H1 (cell line): ENCODE measurements around the gene PLA2G4A. TPM values are rescaled to one million over a fixed set of nuclear protein-coding genes. Genes with fewer than 3 reads are reported as not detected.

ENCODE experiments used
- CTCF ChIA-PET: fragments of 300-600 bp; sonication (Branson Sonifier 250); formaldehyde crosslinking; loops from one replicate; lab custom pipeline; 2021; ENCODE audit not compliant: partially characterized antibody; lab: Charles Lee
- POLR2A ChIA-PET: fragments of 300-600 bp; sonication (Branson Sonifier 250); formaldehyde crosslinking; loops from one replicate; lab custom pipeline; 2021; ENCODE audit warnings: inconsistent platforms; ENCODE audit not compliant: partially characterized antibody; lab: Charles Lee
- DNase-seq, 2 experiments: peaks; one replicate each; pipeline versions ENCODE4 v3.0.0 to v3.0.0-alpha.2; 2010 to 2022; ENCODE audit warnings: low spot score in 2 of 2, low read depth in 1 of 2, mixed read lengths in 1 of 2
- FAIRE-seq: peaks from 2 replicates; lab custom pipeline; 2011; peaks lifted over from hg19 to GRCh38; lab: Jason Lieb, UNC
- H2AFZ ChIP-seq: 2 replicates; pipeline ENCODE4 v1.8.1; 2012; ENCODE audit warnings: low read length, inconsistent platforms
- H2AK5ac ChIP-seq: 2 replicates; pipeline ENCODE4 v1.6.1; 2013; ENCODE audit warnings: low read depth, low read length
- H2BK120ac ChIP-seq: replicated peaks from 2 replicates; pipeline ENCODE3; 2013; ENCODE audit warnings: low read depth, low read length, inconsistent platforms
- H2BK12ac ChIP-seq: 2 replicates; pipeline ENCODE4 v1.6.1; 2013; ENCODE audit warnings: low read depth, low read length
- H2BK15ac ChIP-seq: 2 replicates; pipeline ENCODE4 v1.6.1; 2013; ENCODE audit warnings: low read length
- H2BK20ac ChIP-seq: 2 replicates; pipeline ENCODE4 v1.6.1; 2013; ENCODE audit warnings: low read length
- H2BK5ac ChIP-seq: 2 replicates; pipeline ENCODE4 v1.6.1; 2013; ENCODE audit warnings: low read depth, low read length
- H3K14ac ChIP-seq: 2 replicates; pipeline ENCODE4 v1.6.1; 2013; ENCODE audit warnings: inconsistent platforms; ENCODE audit not compliant: insufficient read length
- H3K18ac ChIP-seq: 2 replicates; pipeline ENCODE4 v1.6.1; 2013; ENCODE audit warnings: low read length; ENCODE audit errors: extremely low read depth
- H3K23ac ChIP-seq: 2 replicates; pipeline ENCODE4 v1.6.1; 2013; ENCODE audit warnings: inconsistent platforms; ENCODE audit not compliant: insufficient read length
- H3K23me2 ChIP-seq: 2 replicates; pipeline ENCODE4 v1.6.1; 2013; ENCODE audit warnings: low read depth, low read length
- H3K27ac ChIP-seq: 2 replicates; pipeline ENCODE4 v1.6.1; 2011; ENCODE audit warnings: low read depth, low read length, inconsistent platforms
- H3K27me3 ChIP-seq, 4 experiments: replicated peaks in 1 of 4; 1 replicate in 1 of 4; 2 replicates in 3 of 4; pipeline versions ENCODE4 v1.6.1 to v1.8.1; 2011 to 2013; ENCODE audit warnings: low read length in 3 of 4, mild to moderate bottlenecking in 3 of 4, inconsistent platforms in 2 of 4, mixed read lengths in 2 of 4, moderate library complexity in 1 of 4; ENCODE audit not compliant: control insufficient read depth in 3 of 4, insufficient read depth in 3 of 4; ENCODE audit errors: extremely low read depth in 1 of 4
- H3K36me3 ChIP-seq, 4 experiments: 2 replicates each; pipeline versions ENCODE4 v1.6.1 to v1.8.1; 2011 to 2013; ENCODE audit warnings: mild to moderate bottlenecking in 4 of 4, low read length in 3 of 4, moderate library complexity in 2 of 4, control low read depth in 1 of 4, inconsistent platforms in 1 of 4; ENCODE audit not compliant: insufficient read depth in 4 of 4, control insufficient read depth in 2 of 4
- H3K4ac ChIP-seq: replicated peaks from 2 replicates; pipeline ENCODE3; 2013; ENCODE audit warnings: low read length, low read depth, mixed read lengths, inconsistent platforms; ENCODE audit not compliant: insufficient read length
- H3K4me1 ChIP-seq, 4 experiments: replicated peaks in 1 of 4; 1 replicate in 1 of 4; 2 replicates in 3 of 4; pipeline versions ENCODE4 v1.6.1 to v1.8.1; 2011 to 2013; ENCODE audit warnings: low read length in 3 of 4, inconsistent platforms in 2 of 4, mixed read lengths in 1 of 4; ENCODE audit not compliant: insufficient read depth in 4 of 4, control insufficient read depth in 3 of 4
- H3K4me2 ChIP-seq, 2 experiments: 2 replicates each; pipeline versions ENCODE4 v1.6.1 to v1.8.1; 2011 to 2013; ENCODE audit warnings: low read depth in 2 of 2, low read length in 2 of 2, control low read depth in 1 of 2, inconsistent platforms in 1 of 2, mild to moderate bottlenecking in 1 of 2; ENCODE audit not compliant: insufficient read depth in 1 of 2
- H3K4me3 ChIP-seq, 4 experiments: fragments of 200-600, 300-600 bp in 1 of 4; sonication (generic), shearing (Covaris generic), sonication (Bioruptor Twin) in 1 of 4; 2 replicates each; pipeline versions ENCODE4 v1.5.1 to v1.8.1; 2011 to 2016; ENCODE audit warnings: low read length in 4 of 4, low read depth in 3 of 4, control low read depth in 2 of 4, inconsistent platforms in 2 of 4, mild to moderate bottlenecking in 2 of 4, mixed read lengths in 1 of 4, moderate library complexity in 1 of 4; ENCODE audit not compliant: insufficient read depth in 2 of 4; ENCODE audit errors: extremely low read depth in 1 of 4
- H3K56ac ChIP-seq: replicated peaks from 2 replicates; pipeline ENCODE3; 2013; ENCODE audit warnings: low read depth, mild to moderate bottlenecking, mixed read lengths, low read length, inconsistent platforms; ENCODE audit not compliant: insufficient read length
- H3K79me1 ChIP-seq: 2 replicates; pipeline ENCODE4 v1.6.1; 2013; ENCODE audit warnings: low read depth, low read length, control low read depth
- H3K79me2 ChIP-seq, 2 experiments: 2 replicates each; pipeline versions ENCODE4 v1.6.1 to v1.8.1; 2012 to 2013; ENCODE audit warnings: low read length in 2 of 2, mild to moderate bottlenecking in 2 of 2, inconsistent platforms in 1 of 2; ENCODE audit not compliant: insufficient read depth in 2 of 2, control insufficient read depth in 1 of 2
- H3K9ac ChIP-seq, 4 experiments: replicated peaks in 1 of 4; 1 replicate in 1 of 4; 2 replicates in 3 of 4; pipeline versions ENCODE4 v1.6.1 to v1.8.1; 2011 to 2013; ENCODE audit warnings: low read depth in 3 of 4, low read length in 3 of 4, control low read depth in 2 of 4, mild to moderate bottlenecking in 2 of 4, moderate library complexity in 2 of 4, inconsistent platforms in 1 of 4; ENCODE audit errors: extremely low read depth in 1 of 4
- H3K9me3 ChIP-seq, 2 experiments: 2 replicates each; pipeline versions ENCODE4 v1.6.1 to v1.8.1; 2012 to 2013; ENCODE audit warnings: mild to moderate bottlenecking in 2 of 2, moderate library complexity in 2 of 2, control low read depth in 1 of 2, inconsistent platforms in 1 of 2, low read depth in 1 of 2, low read length in 1 of 2, mixed read lengths in 1 of 2; ENCODE audit not compliant: insufficient read depth in 2 of 2
- H4K20me1 ChIP-seq, 2 experiments: replicated peaks in 1 of 2; 2 replicates each; pipeline versions ENCODE3 to v1.8.1; 2011 to 2013; ENCODE audit warnings: inconsistent platforms in 2 of 2, low read length in 2 of 2, mild to moderate bottlenecking in 1 of 2; ENCODE audit not compliant: insufficient read depth in 2 of 2, control insufficient read depth in 1 of 2
- H4K5ac ChIP-seq: 2 replicates; pipeline ENCODE4 v1.6.1; 2013; ENCODE audit warnings: low read length, low read depth, mixed read lengths, inconsistent platforms; ENCODE audit not compliant: insufficient read length
- H4K8ac ChIP-seq: 2 replicates; pipeline ENCODE4 v1.8.0; 2013; ENCODE audit warnings: mild to moderate bottlenecking, moderate library complexity, low read length, inconsistent platforms; ENCODE audit not compliant: insufficient read depth; ENCODE audit errors: extremely low read depth
- H4K91ac ChIP-seq: replicated peaks from 2 replicates; pipeline ENCODE3; 2013; ENCODE audit warnings: low read length, mixed read lengths, inconsistent platforms; ENCODE audit not compliant: insufficient read length
- BCL11A ChIP-seq, 2 experiments: IDR thresholded peaks; one replicate each; pipeline ENCODE4 v1.6.1; 2011; ENCODE audit warnings: low read depth in 2 of 2, low read length in 2 of 2, mild to moderate bottlenecking in 2 of 2
- FOSL1 ChIP-seq: IDR thresholded peaks from 2 replicates; pipeline ENCODE4 v1.6.1; 2011; ENCODE audit warnings: mild to moderate bottlenecking, low read depth, low read length, moderate library complexity; ENCODE audit not compliant: insufficient read depth
- KDM4A ChIP-seq: IDR thresholded peaks from one replicate; pipeline ENCODE4 v1.7.1; 2012; ENCODE audit warnings: low read depth, mild to moderate bottlenecking, moderate library complexity, low read length, inconsistent platforms; ENCODE audit not compliant: severe bottlenecking
- RBBP5 ChIP-seq: IDR thresholded peaks from 2 replicates; pipeline ENCODE4 v1.7.1; 2012; ENCODE audit warnings: low read depth, mild to moderate bottlenecking, inconsistent platforms, low read length, moderate library complexity, borderline replicate concordance
- RFX5 ChIP-seq: IDR thresholded peaks from 2 replicates; pipeline ENCODE4 v1.6.1; 2011; ENCODE audit warnings: low read depth, low read length, improper control_type of control experiment, borderline replicate concordance
- RXRA ChIP-seq: IDR thresholded peaks from 2 replicates; pipeline ENCODE4 v1.6.1; 2011; ENCODE audit warnings: low read depth, mild to moderate bottlenecking, low read length, moderate library complexity; ENCODE audit not compliant: insufficient read depth
- SAP30 ChIP-seq: fragments of 300-600 bp; sonication (generic); IDR thresholded peaks from 2 replicates; pipeline ENCODE4 v1.7.1; 2012; ENCODE audit warnings: low read length, moderate library complexity, mild to moderate bottlenecking, inconsistent platforms; ENCODE audit not compliant: insufficient read depth, insufficient replicate concordance
- SP4 ChIP-seq: IDR thresholded peaks from 2 replicates; pipeline ENCODE4 v1.6.1; 2012; ENCODE audit warnings: low read length, inconsistent platforms
- YY1 ChIP-seq: IDR thresholded peaks from 2 replicates; pipeline ENCODE4 v1.6.1; 2011; ENCODE audit warnings: low read depth, mild to moderate bottlenecking, low read length
- WGBS, 2 experiments: shearing (Covaris generic) in 1 of 2; methylation state at CpG; one replicate each; pipeline versions ENCODE4 v1.1.6 to v1.1.7; 2013 to 2015; ENCODE audit warnings: low lambda C conversion rate in 2 of 2, mixed read lengths in 2 of 2, inconsistent platforms in 1 of 2, low coverage in 1 of 2, missing lambda C conversion rate in 1 of 2; ENCODE audit not compliant: insufficient replicate concordance in 2 of 2, insufficient coverage in 1 of 2, insufficient read length in 1 of 2; ENCODE audit errors: extremely low coverage in 1 of 2, missing lambda C conversion rate in 1 of 2; 5-methylcytosine and 5-hydroxymethylcytosine counted together
- polyA plus RNA-seq, 7 experiments: library from polyadenylated mRNA; depleted of rRNA in 3 of 7; stranded (reverse) in 5 of 7; unstranded in 2 of 7; fragments of >200 nt in 5 of 7; fragments of 200-250 nt in 2 of 7; gene quantifications; 1 replicate in 5 of 7; 2 replicates in 1 of 7; 4 replicates in 1 of 7; pipeline versions ENCODE4 v1.2.1 to v1.2.3, GENCODE V29; 2011 to 2013; ENCODE audit warnings: missing spikeins in 2 of 7, mixed read lengths in 2 of 7
- total RNA-seq: library from RNA; stranded (reverse); fragmentation: NEBNext Ultra II Directional; extraction: Animal tissue kit (Norgen Biotek cat#: 25700); gene quantifications from 2 replicates; pipeline ENCODE4 v1.2.1, GENCODE V29; 2021
- TF ChIP-seq, protein P1 (sequence below): IDR thresholded peaks from 2 replicates; pipeline ENCODE4 v1.6.1; 2012; ENCODE audit warnings: inconsistent platforms

Gene PLA2G4A
- total and polyA plus RNA-seq, 2 of the 8 experiments (the other 6 are each of a cell fraction or from before 2014, with no cell fraction given): 0.63 to 1.4 TPM

DNA sequence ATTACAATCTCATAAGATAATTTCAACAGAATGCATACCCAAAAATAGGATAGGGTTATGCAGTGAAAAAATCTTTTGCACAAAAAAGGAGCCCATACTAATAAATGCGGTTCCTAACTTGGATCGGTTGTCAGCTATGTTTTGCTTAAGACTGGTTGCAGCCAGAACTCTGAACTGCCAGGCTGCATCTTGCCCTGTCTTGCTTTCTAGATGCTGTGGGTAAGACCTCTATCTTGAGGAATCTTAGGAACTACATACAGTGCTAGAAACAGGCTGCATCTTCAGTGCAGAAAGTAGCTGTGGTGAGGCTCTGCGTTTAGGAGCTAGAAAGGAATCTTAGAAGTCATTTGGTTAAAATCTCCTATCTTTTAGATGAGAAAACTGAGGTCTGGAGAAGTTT lies 45.6 kb upstream of the PLA2G4A start:
- H4K20me1 ChIP-seq: no peaks in the 10 kb centered on the region
- H2BK20ac ChIP-seq: no peak overlapping the region
- H2AFZ ChIP-seq: no peak overlapping the region
- no peak overlapping the region for H2BK15ac ChIP-seq
- no peaks in the 10 kb centered on the region for H3K79me1 ChIP-seq
- H3K23me2 ChIP-seq: no peaks in the 10 kb centered on the region
- H3K23ac ChIP-seq: no peak overlapping the region
- H2AK5ac ChIP-seq: no peak overlapping the region
- FAIRE-seq (no peak), DNase-seq (no peak)
- no peaks in the 10 kb centered on the region for H3K4me1 ChIP-seq
- H3K56ac ChIP-seq: no peak overlapping the region
- no peak overlapping the region for H4K8ac ChIP-seq
- H2BK12ac ChIP-seq: no peak overlapping the region
- no peak overlapping the region for H3K4me2 ChIP-seq
- H3K4ac ChIP-seq: no peak overlapping the region
- 92% methylated on average over 3 of the region's 3 CpGs; no CpG with 5 or more reads in 1 of the 2 experiments for WGBS, 2 experiments
- H3K14ac ChIP-seq: no peak overlapping the region
- no peak overlapping the region for H3K27ac ChIP-seq
- no peaks in the 10 kb centered on the region for H3K9me3 ChIP-seq
- no peak overlapping the region for H4K5ac ChIP-seq
- ChIA-PET CTCF (interaction anchor here (0.6 to 1.4 kb wide), 4 partner anchors 16 to 178 kb away, joined by 3 to 5 read pairs (median 4); no protein-coding TSS in a partner anchor), POLR2A (no interaction called here)
- H3K4me3 ChIP-seq: no peak overlapping the region
- H3K79me2 ChIP-seq: no peaks in the 10 kb centered on the region
- H4K91ac ChIP-seq: no peak overlapping the region
- H3K18ac ChIP-seq: no peak overlapping the region
- H2BK5ac ChIP-seq: no peak overlapping the region
- H3K36me3 ChIP-seq: no peaks in the 10 kb centered on the region
- no peaks in the 10 kb centered on the region for H3K27me3 ChIP-seq
- no peak overlapping the region for H3K9ac ChIP-seq
- no peak overlapping the region for H2BK120ac ChIP-seq
- no peak for TF ChIP-seq FOSL1
- no peak for TF ChIP-seq YY1
- no peak for TF ChIP-seq KDM4A
- no peak for TF ChIP-seq RBBP5
- no peak for TF ChIP-seq SAP30
- TF ChIP-seq, protein P1, sequence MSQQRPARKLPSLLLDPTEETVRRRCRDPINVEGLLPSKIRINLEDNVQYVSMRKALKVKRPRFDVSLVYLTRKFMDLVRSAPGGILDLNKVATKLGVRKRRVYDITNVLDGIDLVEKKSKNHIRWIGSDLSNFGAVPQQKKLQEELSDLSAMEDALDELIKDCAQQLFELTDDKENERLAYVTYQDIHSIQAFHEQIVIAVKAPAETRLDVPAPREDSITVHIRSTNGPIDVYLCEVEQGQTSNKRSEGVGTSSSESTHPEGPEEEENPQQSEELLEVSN: no peak
- no peak for TF ChIP-seq RFX5
- TF ChIP-seq BCL11A (IDR thresholded peaks at IDR 0.05; ENCODE audit: low read depth in 2 of 2, low read length in 2 of 2): no peak
- no peak for TF ChIP-seq SP4
- no peak for TF ChIP-seq RXRA
